ENCODE measurements around the gene KCTD8. TPM values are rescaled to one million over a fixed set of nuclear protein-coding genes. Genes with fewer than 3 reads are reported as not detected.
"Not testable (repeated sequence)": the region's sequence is repeated elsewhere in the genome, so short reads cannot be mapped to it uniquely, and the experiment has no call there.

The KCTD8 gene
- total RNA-seq, 1 donor from 2014 or later = not detected

DNA sequence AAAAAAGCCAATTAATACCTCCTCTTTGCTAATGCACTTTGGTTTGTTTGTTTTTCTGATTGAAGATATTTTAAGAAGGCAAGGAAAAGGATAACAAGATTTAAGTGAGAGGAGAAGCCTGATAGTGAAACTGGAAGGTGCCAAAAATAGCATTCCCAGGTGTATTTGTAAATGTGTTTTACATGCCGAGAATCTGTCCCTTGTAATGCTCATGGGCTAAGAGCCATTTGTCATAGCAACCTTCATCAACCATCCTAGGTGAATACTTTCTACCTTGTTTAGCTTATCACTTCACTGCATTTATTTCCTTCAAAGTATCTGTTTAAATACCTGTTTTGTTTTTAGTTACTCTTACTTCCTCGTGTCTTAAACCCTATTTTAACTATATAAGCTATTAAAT is 127.8 kb downstream of the KCTD8 start:
- no peak for DNase-seq

GRCh38 chr4:44319129-44319528 is 129.5 kb downstream of the KCTD8 start:
- no peak for DNase-seq

DNA sequence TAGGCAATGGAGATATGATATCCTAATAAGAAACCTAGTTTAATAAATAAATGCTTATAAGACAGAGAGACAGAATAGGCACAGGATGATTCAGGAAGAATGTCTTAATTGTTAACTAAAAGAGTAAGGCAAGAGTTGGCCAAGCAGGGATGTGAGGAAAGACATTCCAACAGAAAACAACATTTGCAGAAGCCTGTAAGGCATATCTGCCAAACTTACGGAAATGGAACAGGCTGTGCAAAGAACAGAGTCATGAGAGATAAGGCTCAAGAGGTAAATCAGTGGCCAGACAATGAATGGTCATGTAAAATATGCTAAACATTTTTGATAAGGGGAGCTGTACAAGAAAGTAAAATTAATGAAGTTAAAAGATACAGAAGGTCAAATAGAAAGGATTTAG is 134.9 kb downstream of the KCTD8 start:
- no peak for DNase-seq

DNA sequence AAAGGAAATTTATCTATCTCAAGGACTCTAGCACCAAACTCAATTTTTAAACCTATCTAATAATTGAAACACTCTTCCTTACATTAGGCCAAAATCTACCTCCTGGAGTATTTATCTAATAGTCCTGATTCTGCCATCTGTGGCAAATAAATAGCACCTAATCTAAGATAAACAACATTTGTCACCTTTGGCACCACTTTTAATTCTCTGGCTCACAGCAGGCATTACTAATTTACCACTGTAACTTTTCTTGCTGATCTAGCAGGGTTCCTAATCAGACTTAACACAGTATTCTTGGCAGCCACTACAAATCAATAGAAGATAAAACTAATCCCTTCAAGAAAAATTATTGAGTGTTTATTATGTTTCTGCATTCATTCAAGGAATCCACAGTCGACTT is 161.1 kb downstream of the KCTD8 start:
- DNase-seq = no peak

DNA sequence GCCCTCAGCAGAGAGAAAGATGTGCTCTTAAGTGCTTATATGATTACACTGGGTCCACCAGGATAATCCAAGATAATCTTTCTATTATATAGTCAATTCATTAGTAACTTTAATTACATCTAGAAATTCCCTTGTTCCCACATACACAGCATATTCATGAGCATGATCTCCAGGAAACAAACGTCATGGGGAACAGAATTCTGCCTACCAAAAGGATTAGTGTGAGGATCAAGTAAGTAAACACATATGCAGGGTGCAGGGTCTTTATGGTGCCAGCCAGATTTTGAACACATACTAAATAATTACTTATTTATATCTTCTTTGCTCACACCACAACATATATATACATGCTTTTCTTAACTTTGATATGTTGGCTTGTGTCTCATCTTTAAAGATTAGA is 169.1 kb downstream of the KCTD8 start:
- DNase-seq = no peak

DNA sequence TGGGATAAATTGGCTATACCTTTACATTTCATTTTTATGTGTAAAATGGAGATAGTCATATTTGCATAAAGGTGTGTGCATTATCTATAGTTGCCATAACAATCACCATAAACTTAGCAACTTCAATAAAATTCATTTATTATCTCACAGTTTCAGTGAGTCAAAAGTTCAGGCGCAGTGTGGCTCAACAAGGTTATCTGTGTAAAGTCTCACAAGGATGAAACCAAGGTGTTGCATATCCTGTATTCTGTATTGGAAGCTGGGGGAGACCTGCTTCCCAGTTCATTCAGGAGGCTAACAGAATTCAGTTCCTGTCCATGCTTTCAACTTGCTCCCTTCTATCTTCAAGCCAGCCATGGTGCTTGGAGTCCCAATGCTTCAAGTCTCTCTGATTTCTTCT is 169.5 kb downstream of the KCTD8 start:
- DNase-seq = no peak

DNA sequence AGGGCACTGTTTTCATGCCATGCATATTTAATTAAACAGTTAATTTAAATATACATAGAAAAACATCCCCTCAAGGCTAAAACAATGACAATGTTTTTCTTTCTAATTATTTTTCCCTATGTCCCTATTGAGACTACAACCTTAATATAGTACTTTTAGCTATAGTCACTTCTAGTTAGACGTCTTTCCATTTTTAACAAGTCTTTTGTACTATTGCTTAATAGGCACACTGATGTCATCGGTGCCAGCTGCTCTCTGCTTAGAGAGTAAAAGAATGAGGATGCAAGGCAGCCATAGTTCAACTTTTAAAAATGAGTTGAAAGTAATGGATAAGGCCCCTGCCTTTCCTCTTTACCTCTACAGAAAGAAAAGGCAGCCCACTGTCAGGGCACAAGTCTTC is 191.1 kb downstream of the KCTD8 start:
- no peak for DNase-seq

DNA sequence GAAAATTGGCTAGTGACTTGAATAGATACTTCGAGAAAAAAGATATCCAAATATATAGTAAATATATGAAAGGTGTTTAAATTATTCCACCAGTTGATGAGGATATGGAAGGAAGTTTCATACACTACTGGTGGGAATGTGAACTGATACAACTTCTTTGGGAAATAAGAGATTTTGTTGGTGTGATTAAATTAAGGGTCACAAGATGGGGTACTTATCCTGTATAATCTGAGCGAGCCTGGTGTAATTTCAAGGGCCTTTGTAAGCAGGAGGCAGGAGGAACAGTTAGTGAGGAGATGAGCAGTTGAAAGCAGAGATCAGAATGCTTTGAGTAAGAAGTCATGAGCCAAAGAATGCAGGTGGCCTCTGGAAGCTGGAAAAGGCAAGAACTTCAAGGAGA is 192.2 kb downstream of the KCTD8 start:
- no peak for DNase-seq

- no peak for DNase-seq
Observed at GRCh38 chr4:44237643-44238042, 211.0 kb downstream of the KCTD8 start.

GRCh38 chr4:44235897-44236296 is 212.7 kb downstream of the KCTD8 start:
- DNase-seq = no peak

GRCh38 chr4:44232262-44232661 is 216.3 kb downstream of the KCTD8 start:
- no peak for DNase-seq

- DNase-seq = no peak
Observed at GRCh38 chr4:44231006-44231405, 217.6 kb downstream of the KCTD8 start.

GRCh38 chr4:44228326-44228725 is 220.3 kb downstream of the KCTD8 start:
- no peak for DNase-seq

DNA sequence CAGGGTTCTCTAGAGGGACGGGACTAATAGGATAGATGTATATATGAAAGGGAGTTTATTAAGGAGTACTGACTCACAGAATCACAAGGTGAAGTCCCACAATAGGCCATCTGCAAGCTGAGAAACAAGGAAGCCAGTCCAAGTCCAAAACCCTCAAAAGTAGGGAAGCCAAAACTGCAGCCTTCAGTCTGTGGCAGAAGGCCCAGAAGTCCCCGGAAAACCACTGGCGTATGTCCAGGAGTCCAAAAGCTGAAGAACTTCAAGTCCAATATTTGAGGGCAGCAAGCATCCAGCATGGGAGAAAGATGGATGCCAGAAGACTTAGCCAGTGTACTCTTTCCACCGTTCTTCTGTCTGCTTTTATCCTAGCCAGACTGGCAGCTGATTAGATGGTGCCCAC is 227.2 kb downstream of the KCTD8 start:
- no peak for DNase-seq

DNA sequence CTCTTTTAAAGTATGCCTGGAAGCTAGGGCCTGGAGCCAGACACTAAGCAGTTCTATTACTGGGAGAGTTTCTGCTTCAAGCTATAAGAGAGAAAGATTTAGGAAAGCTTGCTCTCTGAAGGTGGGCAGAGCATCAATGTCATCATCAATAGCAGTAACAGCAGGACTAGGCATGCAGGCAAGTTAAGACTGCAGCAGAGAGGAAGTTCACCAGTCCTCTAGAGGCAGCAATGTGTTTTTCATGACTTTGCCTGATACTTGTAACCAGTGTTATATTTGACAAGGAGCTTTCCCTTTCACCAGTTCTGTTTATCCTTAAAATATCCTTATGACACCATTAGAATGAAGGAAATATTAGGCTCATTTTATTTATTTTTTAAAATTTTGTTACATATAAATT is 237.9 kb downstream of the KCTD8 start:
- DNase-seq = no peak

DNA sequence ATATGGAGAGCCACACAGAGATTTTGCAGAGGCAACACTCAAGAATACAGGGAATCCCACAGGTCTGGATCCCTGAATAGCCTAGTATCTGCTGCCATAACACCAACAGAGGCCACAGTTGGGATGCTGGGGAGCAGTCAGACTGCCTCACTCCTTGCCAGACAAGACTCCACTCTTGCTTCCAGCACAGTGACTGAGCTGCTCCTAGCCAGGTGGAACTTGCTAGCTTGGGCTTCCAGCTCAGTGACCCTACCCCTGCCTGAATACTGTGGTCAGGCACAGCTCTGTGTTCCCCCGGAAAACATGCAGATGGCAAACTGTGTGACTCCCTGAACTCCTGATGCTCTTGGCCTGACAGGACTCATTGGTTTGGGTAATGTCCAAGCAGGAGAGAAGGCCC is 251.8 kb downstream of the KCTD8 start:
- DNase-seq = no peak

- no peak for DNase-seq
Observed at GRCh38 chr4:44194365-44194764, 254.2 kb downstream of the KCTD8 start.

DNA sequence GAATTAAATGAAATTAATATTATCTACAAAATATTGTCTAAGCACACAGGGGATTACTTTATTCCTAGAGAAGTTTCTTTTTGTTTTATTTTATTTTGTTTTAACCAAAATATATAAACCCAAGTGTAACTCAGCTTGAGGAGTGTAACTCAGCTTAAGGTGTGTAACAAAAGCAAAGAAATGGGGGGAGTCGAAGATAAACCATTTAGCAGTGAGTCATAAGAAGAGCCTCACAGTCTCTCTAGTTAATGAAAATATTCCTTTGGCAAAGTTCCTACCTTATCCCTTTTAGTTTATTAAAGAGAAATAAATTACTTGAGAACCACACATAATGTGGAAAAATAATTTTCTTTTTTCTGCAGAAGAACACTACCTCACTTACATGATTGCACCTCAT is 261.8 kb downstream of the KCTD8 start:
- DNase-seq = no peak

DNA sequence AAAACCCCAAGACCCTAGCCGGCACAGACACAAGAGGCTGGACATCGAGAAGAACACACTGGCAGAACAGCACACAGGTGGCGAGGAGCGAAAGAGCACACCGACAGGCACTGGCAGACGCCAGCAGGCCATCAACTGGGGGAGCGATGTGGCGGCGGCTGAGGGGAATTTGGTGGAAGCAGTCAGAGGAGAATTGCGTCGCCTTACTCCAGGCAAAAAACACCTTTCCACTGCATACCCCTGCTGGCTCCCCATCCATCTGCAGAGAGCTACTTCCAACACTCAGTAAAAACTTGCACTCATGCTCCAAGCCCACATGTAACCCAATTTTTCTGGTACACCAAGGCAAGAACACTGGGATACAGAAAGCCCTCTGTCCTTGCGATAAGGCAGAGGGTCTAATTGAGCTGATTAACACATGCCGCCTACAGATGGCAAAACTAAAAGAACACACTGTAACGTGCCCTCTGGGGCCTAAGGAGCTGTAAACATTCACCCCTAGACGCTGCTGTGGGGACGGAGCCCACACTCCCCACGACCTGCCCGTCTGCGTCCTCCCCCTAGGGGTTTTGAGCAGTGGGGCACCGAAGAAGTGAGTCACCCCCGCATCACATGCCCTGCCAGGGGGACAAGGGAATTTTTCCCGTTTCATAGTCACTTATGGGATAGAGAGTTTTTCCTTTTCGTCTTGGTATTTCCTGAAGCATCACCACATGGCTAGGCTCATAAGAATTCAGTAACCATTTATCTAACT is 262.3 kb downstream of the KCTD8 start:
- no peak for DNase-seq

GRCh38 chr4:44181491-44182349 is 266.9 kb downstream of the KCTD8 start:
- not testable (repeated sequence) for DNase-seq

- not testable (repeated sequence) for DNase-seq
Observed at GRCh38 chr4:44167766-44168165, 280.8 kb downstream of the KCTD8 start.

GRCh38 chr4:44165938-44166337 is 282.7 kb downstream of the KCTD8 start:
- no peak for DNase-seq

GRCh38 chr4:44162538-44163270 is 285.9 kb downstream of the KCTD8 start:
- no peak for DNase-seq
